CD1c-positive myeloid dendritic cell (primary cell): ENCODE data around the gene SRXN1.
"Not testable (repeated sequence)": the region's sequence is repeated elsewhere in the genome, so short reads cannot be mapped to it uniquely, and the experiment has no call there.

Source experiments
- DNase-seq: peaks from one replicate; pipeline ENCODE4 v3.0.0-alpha.2; 2016; ENCODE audit errors: extremely low spot score

Gene SRXN1

GRCh38 chr20:655726-656624, 3.0 kb upstream of the SRXN1 start:
- DNase-seq = peak; percentile 85

- DNase-seq = peak; percentile 91
Measured at GRCh38 chr20:654417-654750, 1.4 kb upstream of the SRXN1 start.

- DNase-seq = peak; percentile 51
Measured at GRCh38 chr20:653590-654416, 803 bp upstream of the SRXN1 start.

GRCh38 chr20:652615-653109, 338 bp downstream of the SRXN1 start:
- DNase-seq = no peak

- peak; percentile 57 for DNase-seq
Measured at GRCh38 chr20:651713-652614, 1.0 kb downstream of the SRXN1 start.

- peak; percentile 31 for DNase-seq
Measured at GRCh38 chr20:650954-651353, 2.0 kb downstream of the SRXN1 start.

GRCh38 chr20:650281-650680, 2.7 kb downstream of the SRXN1 start:
- DNase-seq = no peak

GRCh38 chr20:647479-648019, 5.5 kb downstream of the SRXN1 start:
- DNase-seq = no peak

- DNase-seq = no peak
Measured at GRCh38 chr20:646868-647233, 6.1 kb downstream of the SRXN1 start.

GRCh38 chr20:646107-646867, 6.7 kb downstream of the SRXN1 start:
- no peak for DNase-seq

- peak; percentile 82 for DNase-seq
Measured at GRCh38 chr20:645318-646106, 7.5 kb downstream of the SRXN1 start.

GRCh38 chr20:644692-645317, 8.2 kb downstream of the SRXN1 start:
- no peak for DNase-seq

GRCh38 chr20:642398-643174, 10.4 kb downstream of the SRXN1 start:
- DNase-seq = no peak

GRCh38 chr20:642013-642397, 11.0 kb downstream of the SRXN1 start:
- not testable (repeated sequence) for DNase-seq

GRCh38 chr20:641516-641875, 11.5 kb downstream of the SRXN1 start:
- DNase-seq = no peak

GRCh38 chr20:640674-641515, 12.1 kb downstream of the SRXN1 start:
- no peak for DNase-seq

GRCh38 chr20:638579-638978, 14.4 kb downstream of the SRXN1 start:
- DNase-seq = no peak

GRCh38 chr20:637559-637958, 15.4 kb downstream of the SRXN1 start:
- no peak for DNase-seq
